Heart right ventricle (tissue), 16 donors: ENCODE results near the gene DDIAS. TPM values are rescaled to one million over a fixed set of nuclear protein-coding genes. Genes with fewer than 3 reads are reported as not detected.
A peak's percentile ranks its signal among the peaks of the same experiment; 100 is the strongest.

Source experiments
- ATAC-seq, 8 donors: fragments of 200-7000 bp; cut with Tn5 transposase; one replicate each; pipeline ENCODE4 v1.9.1; 2020; ENCODE audit warnings: mild to moderate bottlenecking in 8 of 8, moderate library complexity in 8 of 8, moderate number of reproducible peaks in 1 of 8
- DNase-seq, 2 donors: peaks; one replicate each; pipeline ENCODE4 v3.0.0-alpha.2; 2020
- H3K27ac ChIP-seq, 10 donors: fragments of 200-600 bp; sonication (generic) in 2 of 10; one replicate each; pipeline versions ENCODE4 v1.5.0 to v1.8.0; 2020 to 2022; ENCODE audit warnings: mild to moderate bottlenecking in 3 of 10
- H3K27me3 ChIP-seq, 7 donors: fragments of 200-600 bp; one replicate each; pipeline ENCODE4 v1.8.0; 2021 to 2022; ENCODE audit warnings: mild to moderate bottlenecking in 2 of 7
- H3K36me3 ChIP-seq, 9 donors: fragments of 200-600 bp; sonication (generic) in 1 of 9; one replicate each; pipeline versions ENCODE4 v1.5.0 to v1.8.0; 2020 to 2022; ENCODE audit warnings: mild to moderate bottlenecking in 2 of 9
- H3K4me1 ChIP-seq, 9 donors: fragments of 200-600 bp; sonication (generic) in 1 of 9; one replicate each; pipeline versions ENCODE4 v1.5.0 to v1.8.0; 2020 to 2022; ENCODE audit warnings: mild to moderate bottlenecking in 4 of 9
- H3K4me3 ChIP-seq, 10 donors: fragments of 200-600 bp; sonication (generic) in 2 of 10; one replicate each; pipeline versions ENCODE4 v1.5.0 to v1.8.0; 2020 to 2022; ENCODE audit warnings: mild to moderate bottlenecking in 7 of 10, moderate library complexity in 2 of 10
- H3K9me3 ChIP-seq, 11 donors: fragments of 200-600 bp in 10 of 11; sonication (generic) in 2 of 11; one replicate each; pipeline versions ENCODE4 v1.5.0 to v1.8.0; 2013 to 2022; ENCODE audit warnings: mild to moderate bottlenecking in 2 of 11, control low read depth in 1 of 11, moderate library complexity in 1 of 11
- CTCF ChIP-seq, 9 donors: fragments of 200-600 bp; sonication (generic) in 2 of 9; IDR thresholded peaks; one replicate each; pipeline versions ENCODE4 v1.5.0 to v1.8.0; 2021 to 2022; ENCODE audit warnings: antibody characterized with exemption in 9 of 9, mild to moderate bottlenecking in 5 of 9, moderate library complexity in 1 of 9
- WGBS, 2 donors: extraction: QIAGEN DNeasy Blood & Tissue Kit; methylation state at CpG; one replicate each; pipeline ENCODE4 v1.1.7; 2013; ENCODE audit warnings: inconsistent platforms in 1 of 2; 5-methylcytosine and 5-hydroxymethylcytosine counted together
- intact Hi-C, 10 donors: fragments of 100-400 bp; cut with DNase I; formaldehyde crosslinking; loops; one replicate each; pipeline versions ENCODE4 v1.11.1 to v1.14.2; 2022
- polyA plus RNA-seq, 2 donors: library from polyadenylated mRNA; stranded (reverse); fragments of 200-250 nt; gene quantifications; one replicate each; pipeline ENCODE4 v1.2.3, GENCODE V29; 2013
- total RNA-seq, 10 donors: library from RNA; stranded (reverse); fragmentation: NEBNext Ultra II Directional in 3 of 10; extraction: Animal tissue kit (Norgen Biotek cat#: 25700) in 3 of 10; gene quantifications; one replicate each; pipeline versions ENCODE4 v1.2.1 to v1.2.4, GENCODE V29; 2021 to 2023
- donor health status: Arrhythmogenic right ventricular cardiomyopathy.
- donor health status: ischemic (EF 13 %, LVEDD 7.1; RV severe dilation, severe dysfunction).
- donor health status: healthy with polysubstance abuse.
- donor health status: DM: no; HTN: yes; CAD: no.
- donor health status: DM: no; HTN: no; CAD: no.
- donor health status: ischemic (EF 25% LVEDD 6.9; RV normal size, moderate dysfunction).
- donor health status: ischemic (EF 25% LVEDD 5.7; RV mildly dilated, moderate dysfunction).
- donor health status: healthy.
- donor health status: DM: yes; HTN: yes; CAD: no.
- donor health status: Ischemic cardiomyopathy.
- donor health status: ischemic (EF 35%, LVEDD 5.7; RV mildly dilated, moderate dysfunction).
- donor health status: nonischemic (EF 11% LVEDD 7.7; RV severe dilation, severe dysfunction).
- donor health status: DM: yes; HTN: yes; CAD: no.
- donor health status: PGD.
- donor health status: ischemic (EF 29% LVEDD 5.4; RV normal size, mild dysfunction).
- donor health status: nonischemic (EF 23%, LVEDD 6.1; RV moderate dilation, normal function).

DDIAS gene
- total and polyA plus RNA-seq, 12 donors: 0.13 to 2.4 (median 0.46) TPM

GRCh38 chr11:82867495-82868082 lies 33.9 kb upstream of the DDIAS start:
- ATAC-seq: peak in 7 of 8 donors; percentile 22 to 74 (median 56)
- H3K27me3 ChIP-seq: no peaks in the 10 kb centered on the region
- no peaks in the 10 kb centered on the region for H3K9me3 ChIP-seq
- H3K4me3 ChIP-seq: peak overlapping the region in 6 of 10 donors; percentile 19 to 38 (median 32)
- H3K4me1 ChIP-seq: peaks cover 0 to 69% (median 29%) of the 10 kb centered on the region in 9 donors
- 16 to 22% methylated on average over 10 of the region's 10 CpGs for WGBS, 2 donors
- no peaks in the 10 kb centered on the region for H3K36me3 ChIP-seq
- peak; percentile 55 to 87 (median 74) for TF ChIP-seq CTCF (IDR thresholded peaks at IDR 0.05)
- peak in 1 of 2 donors; percentile 89 for DNase-seq
- peak overlapping the region in 2 of 10 donors; percentile 16 to 48 for H3K27ac ChIP-seq
- intact Hi-C loops: loop anchor here in 6 of 10 donors (2.0 to 10.0 kb wide), 7 partner anchors 35 to 153 kb away; partner anchors contain the start of genes DDIAS (in 5 of the 6) and PRCP (in 5 of the 6)

GRCh38 chr11:82869657-82870056 lies 31.9 kb upstream of the DDIAS start:
- no peak for TF ChIP-seq CTCF (IDR thresholded peaks at IDR 0.05)
- peaks cover 0 to 71% (median 39%) of the 10 kb centered on the region in 9 donors for H3K4me1 ChIP-seq
- no peaks in the 10 kb centered on the region for H3K27me3 ChIP-seq
- H3K27ac ChIP-seq: peak overlapping the region in 2 of 10 donors; percentile 3 to 22
- ATAC-seq (peak in 2 of 8 donors; percentile 57 to 64), DNase-seq (no peak)
- no peaks in the 10 kb centered on the region for H3K9me3 ChIP-seq
- intact Hi-C loops: loop anchor here in 6 of 10 donors (5.0 to 10.0 kb wide), 6 partner anchors 33 to 155 kb away; partner anchors contain the start of genes DDIAS (in 5 of the 6) and PRCP (in 5 of the 6)
- H3K4me3 ChIP-seq: no peak overlapping the region
- H3K36me3 ChIP-seq: no peaks in the 10 kb centered on the region

GRCh38 chr11:82871646-82872045 lies 29.9 kb upstream of the DDIAS start:
- no peak for TF ChIP-seq CTCF (IDR thresholded peaks at IDR 0.05)
- H3K27me3 ChIP-seq: no peaks in the 10 kb centered on the region
- DNase-seq (no peak), ATAC-seq (no peak)
- H3K27ac ChIP-seq: no peak overlapping the region
- peaks cover 0 to 70% (median 39%) of the 10 kb centered on the region in 9 donors for H3K4me1 ChIP-seq
- WGBS, 2 donors: 95 to 99% methylated on average over 2 of the region's 2 CpGs
- no peak overlapping the region for H3K4me3 ChIP-seq
- no peaks in the 10 kb centered on the region for H3K36me3 ChIP-seq
- H3K9me3 ChIP-seq: no peaks in the 10 kb centered on the region
- intact Hi-C loops: no loop called here

GRCh38 chr11:82872377-82873150 lies 29.0 kb upstream of the DDIAS start:
- H3K9me3 ChIP-seq: no peaks in the 10 kb centered on the region
- no peak for TF ChIP-seq CTCF (IDR thresholded peaks at IDR 0.05)
- peaks cover 0 to 63% (median 32%) of the 10 kb centered on the region in 9 donors for H3K4me1 ChIP-seq
- no peaks in the 10 kb centered on the region for H3K27me3 ChIP-seq
- peak overlapping the region in 3 of 10 donors; percentile 12 to 66 (median 36) for H3K27ac ChIP-seq
- 78% methylated on average over 7 of the region's 7 CpGs for whole genome bisulfite sequencing, 2 donors
- ATAC-seq (no peak), DNase-seq (no peak)
- intact Hi-C loops: no loop called here
- no peaks in the 10 kb centered on the region for H3K36me3 ChIP-seq
- H3K4me3 ChIP-seq: no peak overlapping the region
